ENCODE data around the gene ARHGEF19.

ARHGEF19 gene

GRCh38 chr1:16248603-16249516, 36.4 kb upstream of the ARHGEF19 start (continued):
- TF ChIP-seq ZNF175 (tag by site-specific recombination; IDR thresholded peaks at IDR 0.05) (no peak), ZNF596 (tag by site-specific recombination; IDR thresholded peaks at IDR 0.05) (no peak), ZNF549 (tag by site-specific recombination; IDR thresholded peaks at IDR 0.05) (no peak), ZBTB21 (tag by site-specific recombination; IDR thresholded peaks at IDR 0.05) (peak; percentile 72), OVOL3 (tag by site-specific recombination; IDR thresholded peaks at IDR 0.05) (no peak), AEBP2 (tag by site-specific recombination; IDR thresholded peaks at IDR 0.05; ENCODE audit: borderline replicate concordance) (no peak), ZNF660 (tag by site-specific recombination; IDR thresholded peaks at IDR 0.05) (peak; percentile 81; the same call in 1 of the 2 replicates), ZNF335 (tag by site-specific recombination; conservative IDR thresholded peaks at IDR 0.05) (peak; percentile 88), GLI2 (tag by site-specific recombination; IDR thresholded peaks at IDR 0.05; ENCODE audit: borderline replicate concordance, low read depth) (no peak), ZSCAN30 (tag by site-specific recombination; IDR thresholded peaks at IDR 0.05) (peak; percentile 46; the same call in 1 of the 2 replicates), ZNF280D (tag by site-specific recombination; IDR thresholded peaks at IDR 0.05) (no peak), ZNF529 (tag by site-specific recombination; IDR thresholded peaks at IDR 0.05; ENCODE audit: insufficient replicate concordance) (no peak), SETDB1 (IDR thresholded peaks at IDR 0.05; ENCODE audit: insufficient read length, low read length) (no peak), ZBTB26 (tag by site-specific recombination; optimal IDR thresholded peaks at IDR 0.05) (no peak), KLF17 (tag by site-specific recombination; IDR thresholded peaks at IDR 0.05) (peak; percentile 58), MEIS1 (CRISPR knock-in tag; IDR thresholded peaks at IDR 0.05; ENCODE audit: borderline replicate concordance) (no peak), SP7 (tag by site-specific recombination; IDR thresholded peaks at IDR 0.05) (peak; percentile 72)

GRCh38 chr1:16248007-16248436, 35.6 kb upstream of the ARHGEF19 start:
- no peaks in the 10 kb centered on the region for H3K9me3 ChIP-seq (ENCODE audit: control insufficient read depth, insufficient read depth, low read depth, low read length)
- H3K4me3 ChIP-seq (ENCODE audit: low read depth, low read length): no peak overlapping the region
- TF ChIP-seq TCF7L2 (IDR thresholded peaks at IDR 0.05; ENCODE audit: borderline replicate concordance, low read depth, low read length) (no peak), PRDM10 (tag by site-specific recombination; IDR thresholded peaks at IDR 0.05) (peak; percentile 73)
- peaks cover 17% of the 10 kb centered on the region for H3K4me1 ChIP-seq (ENCODE audit: control insufficient read depth, insufficient read depth, low read length)
- POLR2A ChIA-PET: interaction anchor here (1.5 to 1.7 kb wide), 2 partner anchors 11 to 104 kb away, joined by 6 to 9 read pairs; partner anchors contain the start of genes CPLANE2 and FBXO42
- H3K36me3 ChIP-seq (ENCODE audit: control insufficient read depth in 2 of 2, insufficient read depth in 1 of 2, low read length in 2 of 2): peaks cover 0 to 39% of the 10 kb centered on the region in 2 experiments; a peak in 1 of 3 replicates
- H3K27ac ChIP-seq (ENCODE audit: extremely low read depth, low read depth, low read length): peak overlapping the region; percentile 55; the same call in 1 of the 2 replicates
- CTCF ChIA-PET: interaction anchor here (0.6 to 3.0 kb wide), 13 partner anchors 10 to 175 kb away, joined by 3 to 14 read pairs (median 4); partner anchors contain the start of genes FAM131C and FBXO42

Measured in HEK293 (cell line).